Activated naive CD4-positive, alpha-beta T cell treated with anti-CD3 and anti-CD28 coated beads, Interleukin-2, amount 10 ng/mL, durations not matched to agents 7 days and 5 days (primary cell): Measurements from ENCODE around the gene SLC6A4.
"Not testable (repeated sequence)": the region's sequence is repeated elsewhere in the genome, so short reads cannot be mapped to it uniquely, and the experiment has no call there.

ENCODE experiments used
- CTCF ChIA-PET: fragments of 350-600 bp; sonication (Branson Sonifier 250); formaldehyde crosslinking; loops from one replicate; lab custom pipeline; 2021; ENCODE audit warnings: antibody characterized with exemption; lab: Charles Lee
- DNase-seq: peaks from one replicate; pipeline ENCODE4 v3.0.0-alpha.2; 2020
- H3K27ac Mint-ChIP-seq: one replicate; pipeline ENCODE4 v1.8.0; 2021; ENCODE audit warnings: mild to moderate bottlenecking, moderate library complexity, mixed read lengths
- H3K27me3 Mint-ChIP-seq: one replicate; pipeline ENCODE4 v1.8.0; 2021; ENCODE audit warnings: mild to moderate bottlenecking, mixed read lengths
- H3K36me3 Mint-ChIP-seq: one replicate; pipeline ENCODE4 v1.8.0; 2021; ENCODE audit warnings: mixed read lengths
- H3K4me1 Mint-ChIP-seq: one replicate; pipeline ENCODE4 v1.8.0; 2021; ENCODE audit warnings: mixed read lengths
- H3K4me3 Mint-ChIP-seq: one replicate; pipeline ENCODE4 v1.8.0; 2021; ENCODE audit warnings: mild to moderate bottlenecking, moderate library complexity, mixed read lengths
- H3K9me3 Mint-ChIP-seq: one replicate; pipeline ENCODE4 v1.8.0; 2021; ENCODE audit warnings: mixed read lengths

SLC6A4 gene

GRCh38 chr17:30234964-30235363 is 533 bp downstream of the SLC6A4 start:
- CTCF ChIA-PET: interaction anchor here (1.2 to 1.4 kb wide), 2 partner anchors 101 to 110 kb away, joined by 5 to 6 read pairs; no protein-coding TSS in a partner anchor
- Mint-ChIP-seq H3K27me3 (peaks cover 91% of the 10 kb centered on the region), H3K4me3 (peak overlapping the region; percentile 58), H3K9me3 (no peaks in the 10 kb centered on the region), H3K27ac (no peak overlapping the region), H3K4me1 (peaks cover 22% of the 10 kb centered on the region), H3K36me3 (no peaks in the 10 kb centered on the region)
- peak; percentile 34 for DNase-seq

- Mint-ChIP-seq H3K27me3 (peaks cover 89% of the 10 kb centered on the region), H3K4me1 (peaks cover 21% of the 10 kb centered on the region), H3K36me3 (no peaks in the 10 kb centered on the region), H3K4me3 (no peak overlapping the region), H3K27ac (no peak overlapping the region), H3K9me3 (no peaks in the 10 kb centered on the region)
- CTCF ChIA-PET: interaction anchor here (1.0 to 1.4 kb wide), 3 partner anchors 102 to 110 kb away, joined by 3 to 6 read pairs (median 5); no protein-coding TSS in a partner anchor
- DNase-seq: no peak
Measured at GRCh38 chr17:30234296-30234695, 1.2 kb downstream of the SLC6A4 start.

- CTCF ChIA-PET: interaction anchor here (1.0 kb wide), 1 partner anchor 108 kb away, joined by 3 read pairs; no protein-coding TSS in a partner anchor
- Mint-ChIP-seq H3K36me3 (no peaks in the 10 kb centered on the region), H3K27ac (no peak overlapping the region), H3K27me3 (peaks cover 87% of the 10 kb centered on the region), H3K4me3 (no peak overlapping the region), H3K9me3 (no peaks in the 10 kb centered on the region), H3K4me1 (peaks cover 15% of the 10 kb centered on the region)
- DNase-seq: no peak
Measured at GRCh38 chr17:30232824-30233427, 2.6 kb downstream of the SLC6A4 start.

- CTCF ChIA-PET: no interaction called here
- DNase-seq: no peak
- H3K27me3 Mint-ChIP-seq: peaks cover 81% of the 10 kb centered on the region
- no peak overlapping the region for H3K27ac Mint-ChIP-seq
- no peaks in the 10 kb centered on the region for H3K36me3 Mint-ChIP-seq
- H3K4me3 Mint-ChIP-seq: no peak overlapping the region
- no peaks in the 10 kb centered on the region for H3K9me3 Mint-ChIP-seq
- peaks cover 15% of the 10 kb centered on the region for H3K4me1 Mint-ChIP-seq
Measured at GRCh38 chr17:30232015-30232823, 3.3 kb downstream of the SLC6A4 start.

GRCh38 chr17:30230596-30231125 is 4.8 kb downstream of the SLC6A4 start:
- no peak overlapping the region for H3K27ac Mint-ChIP-seq
- DNase-seq: no peak
- CTCF ChIA-PET: no interaction called here
- H3K27me3 Mint-ChIP-seq: peaks cover 75% of the 10 kb centered on the region
- no peak overlapping the region for H3K4me3 Mint-ChIP-seq
- H3K4me1 Mint-ChIP-seq: peaks cover 8% of the 10 kb centered on the region
- H3K36me3 Mint-ChIP-seq: no peaks in the 10 kb centered on the region
- no peaks in the 10 kb centered on the region for H3K9me3 Mint-ChIP-seq

GRCh38 chr17:30230009-30230408 is 5.5 kb downstream of the SLC6A4 start:
- peaks cover 75% of the 10 kb centered on the region for H3K27me3 Mint-ChIP-seq
- H3K4me1 Mint-ChIP-seq, H3K36me3 Mint-ChIP-seq, H3K27ac Mint-ChIP-seq, H3K4me3 Mint-ChIP-seq, CTCF ChIA-PET, DNase-seq, H3K9me3 Mint-ChIP-seq: not testable (repeated sequence)

- DNase-seq: no peak
- Mint-ChIP-seq H3K36me3 (no peaks in the 10 kb centered on the region), H3K4me1 (no peaks in the 10 kb centered on the region), H3K9me3 (no peaks in the 10 kb centered on the region), H3K4me3 (no peak overlapping the region), H3K27me3 (peaks cover 75% of the 10 kb centered on the region), H3K27ac (no peak overlapping the region)
- CTCF ChIA-PET: no interaction called here
Measured at GRCh38 chr17:30229012-30229411, 6.5 kb downstream of the SLC6A4 start.

GRCh38 chr17:30228011-30228410 is 7.5 kb downstream of the SLC6A4 start:
- CTCF ChIA-PET: interaction anchor here (1.0 kb wide), 1 partner anchor 103 kb away, joined by 4 read pairs; no protein-coding TSS in a partner anchor
- no peak overlapping the region for H3K4me3 Mint-ChIP-seq

GRCh38 chr17:30226878-30227277 is 8.6 kb downstream of the SLC6A4 start:
- Mint-ChIP-seq H3K4me3 (no peak overlapping the region), H3K4me1 (no peaks in the 10 kb centered on the region), H3K27ac (no peak overlapping the region), H3K27me3 (peaks cover 54% of the 10 kb centered on the region), H3K36me3 (no peaks in the 10 kb centered on the region), H3K9me3 (no peaks in the 10 kb centered on the region)
- DNase-seq: no peak
- CTCF ChIA-PET: interaction anchor here (1.0 kb wide), 1 partner anchor 101 kb away, joined by 4 read pairs; no protein-coding TSS in a partner anchor

More at GRCh38 chr17:30228011-30228410, 7.5 kb downstream of the SLC6A4 start:
- no peaks in the 10 kb centered on the region for H3K36me3 Mint-ChIP-seq
- no peak overlapping the region for H3K27ac Mint-ChIP-seq
- no peak for DNase-seq
- no peaks in the 10 kb centered on the region for H3K4me1 Mint-ChIP-seq
- peaks cover 65% of the 10 kb centered on the region for H3K27me3 Mint-ChIP-seq
- no peaks in the 10 kb centered on the region for H3K9me3 Mint-ChIP-seq

GRCh38 chr17:30225919-30226553 is 9.5 kb downstream of the SLC6A4 start:
- Mint-ChIP-seq H3K27me3 (peaks cover 52% of the 10 kb centered on the region), H3K27ac (no peak overlapping the region), H3K36me3 (no peaks in the 10 kb centered on the region), H3K4me1 (no peaks in the 10 kb centered on the region), H3K4me3 (no peak overlapping the region), H3K9me3 (no peaks in the 10 kb centered on the region)
- CTCF ChIA-PET: no interaction called here
- no peak for DNase-seq

- Mint-ChIP-seq H3K9me3 (no peaks in the 10 kb centered on the region), H3K4me3 (no peak overlapping the region), H3K27ac (no peak overlapping the region), H3K36me3 (no peaks in the 10 kb centered on the region), H3K27me3 (peaks cover 52% of the 10 kb centered on the region), H3K4me1 (no peaks in the 10 kb centered on the region)
- CTCF ChIA-PET: no interaction called here
- DNase-seq: no peak
Measured at GRCh38 chr17:30225112-30225511, 10.4 kb downstream of the SLC6A4 start.

- DNase-seq: no peak
- CTCF ChIA-PET: no interaction called here
- peaks cover 52% of the 10 kb centered on the region for H3K27me3 Mint-ChIP-seq
- no peaks in the 10 kb centered on the region for H3K36me3 Mint-ChIP-seq
- no peaks in the 10 kb centered on the region for H3K4me1 Mint-ChIP-seq
- no peaks in the 10 kb centered on the region for H3K9me3 Mint-ChIP-seq
- no peak overlapping the region for H3K27ac Mint-ChIP-seq
- no peak overlapping the region for H3K4me3 Mint-ChIP-seq
Measured at GRCh38 chr17:30224419-30224960, 11.0 kb downstream of the SLC6A4 start.

GRCh38 chr17:30222721-30223175 is 12.7 kb downstream of the SLC6A4 start:
- H3K9me3 Mint-ChIP-seq: no peaks in the 10 kb centered on the region
- DNase-seq: no peak
- H3K27ac Mint-ChIP-seq: no peak overlapping the region
- H3K36me3 Mint-ChIP-seq: no peaks in the 10 kb centered on the region
- H3K4me1 Mint-ChIP-seq: no peaks in the 10 kb centered on the region
- peaks cover 40% of the 10 kb centered on the region for H3K27me3 Mint-ChIP-seq
- CTCF ChIA-PET: no interaction called here
- no peak overlapping the region for H3K4me3 Mint-ChIP-seq

GRCh38 chr17:30222251-30222650 is 13.2 kb downstream of the SLC6A4 start:
- DNase-seq: no peak
- Mint-ChIP-seq H3K4me3 (no peak overlapping the region), H3K4me1 (no peaks in the 10 kb centered on the region), H3K27me3 (peaks cover 40% of the 10 kb centered on the region), H3K36me3 (no peaks in the 10 kb centered on the region), H3K27ac (no peak overlapping the region), H3K9me3 (no peaks in the 10 kb centered on the region)
- CTCF ChIA-PET: no interaction called here
